HL-60/S4 treated with retinoic acid at 250 ng/mL for 4 days and 3 days (cell line): ENCODE data around the gene EIF4ENIF1.
"Not testable (repeated sequence)": the region's sequence is repeated elsewhere in the genome, so short reads cannot be mapped to it uniquely, and the experiment has no call there.

Experiments
- in situ Hi-C: fragments of 300-500 bp; cut with MboI; formaldehyde crosslinking; loops from 2 replicates; pipeline ENCODE4 v1.7.0; 2022; ENCODE audit warnings: low sequenced_read_pairs

EIF4ENIF1 gene

GRCh38 chr22:31442768-31443489 is 46.7 kb downstream of the EIF4ENIF1 start:
- in situ Hi-C loops, result no loop called here

DNA sequence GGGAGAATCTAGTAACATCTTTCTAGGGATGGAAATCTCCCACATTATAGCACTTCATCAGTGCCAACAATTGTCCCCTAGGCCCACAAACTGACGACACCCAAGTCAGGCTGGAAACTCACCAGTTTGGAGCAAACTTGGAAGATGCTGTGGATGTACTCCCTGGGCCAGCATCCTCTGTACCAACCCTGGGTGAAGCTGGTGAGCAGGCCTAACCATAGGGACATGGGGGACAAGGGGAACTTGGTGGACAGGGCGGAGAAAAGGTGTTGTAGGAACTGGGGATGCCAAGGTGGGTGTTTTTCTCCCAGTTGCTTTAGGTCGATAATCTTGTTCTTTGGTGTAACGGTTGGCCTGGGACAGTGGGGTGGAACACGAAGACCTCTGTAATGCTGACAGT is 48.0 kb downstream of the EIF4ENIF1 start:
- in situ Hi-C loops, result no loop called here

GRCh38 chr22:31440681-31441080 is 49.0 kb downstream of the EIF4ENIF1 start:
- in situ Hi-C loops, result no loop called here

GRCh38 chr22:31439808-31440207 is 49.8 kb downstream of the EIF4ENIF1 start:
- in situ Hi-C loops, result no loop called here

GRCh38 chr22:31436132-31436531 is 53.5 kb downstream of the EIF4ENIF1 start:
- in situ Hi-C loops, result no loop called here

- in situ Hi-C loops, result no loop called here
Measured at GRCh38 chr22:31431950-31432349, 57.7 kb downstream of the EIF4ENIF1 start.

- in situ Hi-C loops, result no loop called here
Measured at GRCh38 chr22:31425331-31426050, 64.2 kb downstream of the EIF4ENIF1 start.

DNA sequence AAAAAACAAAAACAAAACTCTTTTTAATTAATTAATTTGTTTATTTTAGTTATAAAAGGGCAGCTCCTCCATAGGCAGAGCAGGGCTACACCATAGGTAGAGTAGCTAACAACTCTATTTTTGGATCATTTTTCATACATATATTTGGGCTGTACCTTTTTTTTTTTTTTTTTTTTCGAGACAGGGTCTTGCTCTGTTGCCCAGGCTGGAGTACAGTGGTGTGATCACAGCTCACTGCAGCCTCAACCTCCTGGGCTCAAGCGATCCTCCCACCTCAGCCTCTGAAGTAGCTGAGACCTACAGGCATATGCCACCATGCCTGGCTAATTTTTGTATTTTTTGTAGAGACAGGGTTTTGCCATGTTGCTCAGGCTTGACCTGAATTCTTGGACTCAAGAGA is 87.3 kb downstream of the EIF4ENIF1 start:
- in situ Hi-C loops, result not testable (repeated sequence)

- in situ Hi-C loops, result no loop called here
Measured at GRCh38 chr22:31400023-31400397, 89.6 kb downstream of the EIF4ENIF1 start.

- in situ Hi-C loops, result no loop called here
Measured at GRCh38 chr22:31399211-31400022, 90.2 kb downstream of the EIF4ENIF1 start, which contains the start of gene DRG1. TSS of gene DRG1 (plus strand) at chr22:31399604. CDS start at chr22:31399684, 80 bp downstream.

DNA sequence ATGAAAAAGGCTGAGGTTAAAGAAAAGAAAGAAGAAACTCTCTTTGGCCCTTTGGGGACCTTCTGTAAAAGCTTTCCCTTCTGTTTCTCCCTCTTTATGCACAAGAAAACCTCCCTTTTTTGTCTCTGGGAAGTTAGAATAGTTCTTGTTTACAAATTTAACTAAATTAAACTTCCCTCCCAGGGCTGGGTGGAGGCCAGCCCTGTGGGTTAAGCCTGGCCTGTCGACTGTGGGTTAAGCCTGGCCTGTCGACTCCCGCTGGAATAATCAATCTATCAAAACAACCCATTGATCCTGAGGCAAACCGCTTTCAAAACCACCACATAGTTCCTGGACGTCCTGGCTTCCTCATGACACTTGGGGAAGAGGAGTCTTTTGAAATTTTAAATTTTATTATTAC is 91.4 kb downstream of the EIF4ENIF1 start:
- in situ Hi-C loops, result no loop called here

- in situ Hi-C loops, result no loop called here
Measured at GRCh38 chr22:31394326-31394725, 95.3 kb downstream of the EIF4ENIF1 start.

DNA sequence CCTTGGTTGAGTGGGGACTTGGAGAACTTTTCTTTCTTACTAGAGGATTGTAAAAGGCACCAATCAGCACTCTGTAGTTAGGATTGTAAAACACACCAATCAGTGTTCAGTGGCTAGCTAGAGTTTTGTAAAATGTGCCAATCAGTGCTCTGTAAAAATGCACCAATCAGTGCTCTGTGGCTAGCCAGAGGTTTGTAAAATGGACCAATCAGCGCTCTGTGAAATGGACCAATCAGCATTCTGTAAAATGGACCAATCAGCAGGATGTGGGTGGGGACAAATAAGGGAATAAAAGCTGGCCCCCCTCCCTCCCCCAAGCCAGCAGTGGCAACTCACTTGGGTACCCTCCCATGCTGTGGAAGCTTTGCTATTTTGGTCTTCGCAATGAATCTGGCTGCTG is 95.7 kb downstream of the EIF4ENIF1 start:
- in situ Hi-C loops, result no loop called here
